GM12801 (cell line): Measurements from ENCODE around the gene ADGRG3.

Source experiments
- TF ChIP-seq, protein P1 (sequence below): IDR thresholded peaks from one replicate; pipeline ENCODE4 v1.5.1; 2011; ENCODE audit warnings: control low read depth; ENCODE audit not compliant: insufficient read length; ENCODE audit errors: extremely low read depth

The ADGRG3 gene

DNA sequence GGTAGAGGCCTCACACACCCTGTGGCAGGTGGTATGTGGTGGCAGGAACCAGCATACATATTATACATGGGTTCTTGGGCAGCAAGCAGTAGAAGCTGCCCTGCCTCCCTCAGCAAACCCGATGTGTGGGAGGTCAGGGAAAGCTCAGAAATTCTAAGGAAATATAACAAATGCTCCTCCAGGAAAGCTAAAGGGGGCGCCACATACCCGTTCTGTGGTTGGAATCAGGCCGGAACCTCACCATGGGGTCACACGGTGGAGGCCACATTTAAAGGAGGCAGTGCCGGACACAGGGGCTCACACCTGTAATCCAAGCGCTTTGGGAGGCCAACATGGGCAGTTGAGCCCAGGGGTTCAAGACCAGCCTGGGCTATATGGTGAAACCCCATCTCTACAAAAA is 55.1 kb downstream of the ADGRG3 start:
- TF ChIP-seq, protein P1, sequence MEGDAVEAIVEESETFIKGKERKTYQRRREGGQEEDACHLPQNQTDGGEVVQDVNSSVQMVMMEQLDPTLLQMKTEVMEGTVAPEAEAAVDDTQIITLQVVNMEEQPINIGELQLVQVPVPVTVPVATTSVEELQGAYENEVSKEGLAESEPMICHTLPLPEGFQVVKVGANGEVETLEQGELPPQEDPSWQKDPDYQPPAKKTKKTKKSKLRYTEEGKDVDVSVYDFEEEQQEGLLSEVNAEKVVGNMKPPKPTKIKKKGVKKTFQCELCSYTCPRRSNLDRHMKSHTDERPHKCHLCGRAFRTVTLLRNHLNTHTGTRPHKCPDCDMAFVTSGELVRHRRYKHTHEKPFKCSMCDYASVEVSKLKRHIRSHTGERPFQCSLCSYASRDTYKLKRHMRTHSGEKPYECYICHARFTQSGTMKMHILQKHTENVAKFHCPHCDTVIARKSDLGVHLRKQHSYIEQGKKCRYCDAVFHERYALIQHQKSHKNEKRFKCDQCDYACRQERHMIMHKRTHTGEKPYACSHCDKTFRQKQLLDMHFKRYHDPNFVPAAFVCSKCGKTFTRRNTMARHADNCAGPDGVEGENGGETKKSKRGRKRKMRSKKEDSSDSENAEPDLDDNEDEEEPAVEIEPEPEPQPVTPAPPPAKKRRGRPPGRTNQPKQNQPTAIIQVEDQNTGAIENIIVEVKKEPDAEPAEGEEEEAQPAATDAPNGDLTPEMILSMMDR = no peak

DNA sequence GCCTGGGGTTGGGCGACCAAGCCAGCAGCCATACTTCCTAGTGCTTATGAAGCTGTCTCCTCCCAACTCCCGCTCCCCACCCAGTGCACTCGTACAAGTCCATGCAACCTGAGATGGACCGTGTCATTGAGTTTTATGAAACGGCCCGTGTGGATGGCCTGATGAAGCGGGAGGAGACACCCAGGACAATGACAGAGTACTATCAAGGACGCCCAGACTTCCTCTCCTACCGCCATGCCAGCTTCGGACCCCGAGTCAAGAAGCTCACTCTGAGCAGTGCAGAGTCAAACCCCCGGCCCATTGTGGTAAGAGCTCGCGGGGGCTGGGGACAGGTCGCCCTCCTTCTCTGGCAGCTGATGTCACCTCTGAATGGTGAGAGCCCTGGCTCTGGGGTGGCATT is 56.4 kb downstream of the ADGRG3 start:
- TF ChIP-seq, protein P1 = no peak

DNA sequence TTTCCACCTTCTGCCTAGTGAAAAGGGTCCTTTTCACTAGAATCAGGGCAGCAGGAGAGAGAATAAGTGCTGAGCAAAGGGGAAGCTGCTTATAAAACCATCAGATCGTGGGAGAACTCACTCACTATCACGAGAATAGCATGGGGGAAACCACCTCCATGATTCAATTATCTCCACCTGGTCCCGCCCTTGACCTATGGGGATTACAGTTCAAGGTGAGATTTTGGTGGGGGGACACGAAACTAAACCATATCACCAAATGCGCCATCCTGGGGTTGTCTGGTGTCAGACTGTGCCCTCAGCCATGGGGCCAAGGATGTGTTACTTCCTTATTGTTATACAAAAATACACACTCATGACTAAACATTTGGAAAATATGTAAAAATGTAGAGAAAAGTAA is 57.0 kb downstream of the ADGRG3 start:
- TF ChIP-seq, protein P1 = no peak

DNA sequence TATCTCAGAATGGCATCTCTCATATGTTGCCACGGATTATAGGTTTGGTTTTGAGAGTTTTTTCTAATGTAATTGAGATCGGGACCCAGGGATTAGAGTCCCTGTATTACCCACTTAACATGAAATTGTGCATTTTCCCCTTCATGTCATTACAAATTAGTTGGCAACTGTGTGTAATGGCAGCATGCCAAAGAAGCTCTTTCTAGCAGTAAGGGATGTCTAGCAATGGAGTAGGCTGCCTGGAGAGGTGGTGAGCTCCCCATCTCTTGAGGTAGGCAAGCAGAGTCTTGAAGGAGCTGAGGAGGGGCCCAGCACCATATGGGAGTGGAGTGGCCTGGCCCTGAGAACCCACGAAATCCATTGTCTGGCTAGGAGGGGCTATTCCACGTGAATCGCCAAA is 57.4 kb downstream of the ADGRG3 start:
- TF ChIP-seq, protein P1 = no peak

DNA sequence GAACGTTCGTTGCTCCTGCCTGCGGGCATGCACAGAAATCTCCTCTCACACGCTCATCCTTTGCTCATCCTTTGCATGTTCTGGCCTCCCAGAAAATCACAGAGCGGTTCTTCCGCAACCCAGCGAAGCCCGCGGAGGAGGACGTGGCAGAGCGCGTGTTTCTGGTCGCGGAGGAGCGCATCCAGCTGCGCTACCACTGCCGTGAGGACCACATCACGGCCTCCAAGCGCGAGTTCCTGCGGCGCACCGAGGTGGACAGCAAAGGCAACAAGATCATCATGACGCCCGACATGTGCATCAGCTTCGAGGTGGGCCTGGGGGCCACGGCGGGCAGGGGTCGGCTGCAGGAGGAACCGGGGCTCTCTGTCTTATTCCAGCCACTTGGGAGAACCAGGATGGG is 57.9 kb downstream of the ADGRG3 start:
- TF ChIP-seq, protein P1 = no peak

DNA sequence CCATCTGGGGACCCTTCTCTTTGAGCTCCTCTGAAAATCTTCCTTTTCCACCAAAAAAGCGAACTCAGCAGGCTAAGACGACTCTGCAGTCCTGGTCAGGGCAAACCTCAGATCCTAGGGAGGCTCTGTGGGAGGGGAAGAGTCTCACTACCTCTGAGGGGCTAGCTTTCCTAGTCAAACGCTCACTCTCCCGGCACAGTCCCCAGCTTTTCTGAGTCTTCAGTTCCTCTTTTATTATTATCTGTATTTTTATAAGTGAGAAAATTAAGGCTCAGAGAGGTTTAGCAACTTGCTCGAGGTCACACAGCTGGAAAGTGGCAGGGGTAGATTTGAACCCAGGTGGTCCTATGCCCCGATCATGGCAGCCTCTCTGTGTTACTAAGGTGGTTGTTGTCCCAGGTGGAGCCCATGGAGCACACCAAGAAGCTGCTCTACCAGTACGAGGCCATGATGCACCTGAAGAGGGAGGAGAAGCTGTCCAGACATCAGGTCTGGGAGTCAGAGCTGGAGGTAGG is 58.4 kb downstream of the ADGRG3 start:
- TF ChIP-seq, protein P1 = no peak

DNA sequence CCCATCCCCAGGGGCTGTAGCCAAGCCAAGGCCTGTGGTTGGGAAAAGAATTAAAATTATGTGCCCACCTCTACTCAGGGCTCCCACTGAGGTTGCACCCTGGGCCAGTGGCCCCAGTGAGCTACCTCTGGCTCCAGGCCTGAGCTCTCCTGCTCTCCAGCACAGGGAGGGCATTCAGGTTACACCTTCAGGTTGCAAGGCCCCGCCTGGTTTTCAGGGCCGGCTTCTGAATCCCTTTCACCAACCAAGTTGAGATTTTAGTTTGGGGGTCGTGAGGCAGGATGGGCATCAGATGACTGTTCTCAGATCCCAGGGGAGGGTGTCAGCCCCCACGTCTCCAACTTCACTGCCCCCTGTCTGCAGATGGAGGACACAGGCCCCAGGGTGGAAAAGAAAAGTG is 59.5 kb downstream of the ADGRG3 start:
- TF ChIP-seq, protein P1 = no peak
